GM21529 (cell line): Measurements from ENCODE around the gene MAP2K4.
"Not testable (repeated sequence)": the region's sequence is repeated elsewhere in the genome, so short reads cannot be mapped to it uniquely, and the experiment has no call there.

Source experiments
- ATAC-seq: cut with Tn5 transposase; IDR thresholded peaks from one replicate; pipeline ENCODE4 v1.9.1; 2021; ENCODE audit not compliant: unreplicated experiment

MAP2K4 gene

GRCh38 chr17:12020642-12021622 lies at the start of gene MAP2K4:
MAP2K4 (plus strand) TSS chr17:12020877; CDS start chr17:12020887, 10 bp downstream.
- peak; percentile 93 for ATAC-seq

GRCh38 chr17:11972741-11973140 lies 47.9 kb upstream of the MAP2K4 start:
- not testable (repeated sequence) for ATAC-seq

- no peak for ATAC-seq
Observed at GRCh38 chr17:11979795-11980194, 40.9 kb upstream of the MAP2K4 start.

GRCh38 chr17:11980813-11981212 lies 39.9 kb upstream of the MAP2K4 start:
- ATAC-seq: no peak

GRCh38 chr17:11981862-11982261 lies 38.8 kb upstream of the MAP2K4 start:
- ATAC-seq: no peak

GRCh38 chr17:11986179-11986941 lies 34.3 kb upstream of the MAP2K4 start:
- ATAC-seq: no peak

- no peak for ATAC-seq
Observed at GRCh38 chr17:11986942-11987329, 33.7 kb upstream of the MAP2K4 start.

GRCh38 chr17:11990363-11990983 lies 30.2 kb upstream of the MAP2K4 start:
- no peak for ATAC-seq

GRCh38 chr17:11991461-11991860 lies 29.2 kb upstream of the MAP2K4 start:
- no peak for ATAC-seq

GRCh38 chr17:11996722-11997146 lies 23.9 kb upstream of the MAP2K4 start:
- peak; percentile 36 for ATAC-seq

GRCh38 chr17:11997147-11997971 lies 23.3 kb upstream of the MAP2K4 start, which contains the start of gene ZNF18:
ZNF18 (minus strand) TSS chr17:11997475; CDS start chr17:11992829, 4,646 bp downstream.
- ATAC-seq: peak; percentile 96

GRCh38 chr17:11997972-11998233 lies 22.8 kb upstream of the MAP2K4 start:
- no peak for ATAC-seq

GRCh38 chr17:11999696-12000095 lies 21.0 kb upstream of the MAP2K4 start:
- no peak for ATAC-seq

GRCh38 chr17:12007466-12007865 lies 13.2 kb upstream of the MAP2K4 start:
- ATAC-seq: no peak

- no peak for ATAC-seq
Observed at GRCh38 chr17:12021623-12022140, 1.0 kb downstream of the MAP2K4 start.

- ATAC-seq: no peak
Observed at GRCh38 chr17:12022310-12022709, 1.6 kb downstream of the MAP2K4 start.

- no peak for ATAC-seq
Observed at GRCh38 chr17:12024327-12024726, 3.6 kb downstream of the MAP2K4 start.

- ATAC-seq: no peak
Observed at GRCh38 chr17:12027658-12028057, 7.0 kb downstream of the MAP2K4 start.

GRCh38 chr17:12028611-12029010 lies 7.9 kb downstream of the MAP2K4 start:
- ATAC-seq: no peak

GRCh38 chr17:12034538-12034937 lies 13.9 kb downstream of the MAP2K4 start:
- no peak for ATAC-seq
